ENCODE results near the gene MFAP2.

Gene MFAP2

GRCh38 chr1:17001760-17002523 lies 21.5 kb upstream of the MFAP2 start:
- no peaks in the 10 kb centered on the region for H3K4me1 ChIP-seq
- in situ Hi-C loops (cut with MboI; ENCODE audit: low sequenced_read_pairs) = no loop called here
- no peaks in the 10 kb centered on the region for H3K9me3 ChIP-seq
- H3K4me3 ChIP-seq = no peak overlapping the region
- H3K36me3 ChIP-seq (replicated peaks) = peaks cover 28% of the 10 kb centered on the region
- DNase-seq (ENCODE audit: low spot score in 2 of 2) = no peak
- no peaks in the 10 kb centered on the region for H3K27me3 ChIP-seq (ENCODE audit: low read depth)

- H3K27me3 ChIP-seq (ENCODE audit: low read depth) = no peaks in the 10 kb centered on the region
- no peaks in the 10 kb centered on the region for H3K9me3 ChIP-seq
- no peaks in the 10 kb centered on the region for H3K4me1 ChIP-seq
- H3K4me3 ChIP-seq = no peak overlapping the region
- in situ Hi-C loops (cut with MboI; ENCODE audit: low sequenced_read_pairs) = no loop called here
- peaks cover 33% of the 10 kb centered on the region for H3K36me3 ChIP-seq (replicated peaks)
- no peak for DNase-seq (ENCODE audit: low spot score in 2 of 2)
These were observed 19.4 kb upstream of the MFAP2 start for GRCh38 chr1:16999863-17000262.

GRCh38 chr1:16998589-16998988 lies 18.2 kb upstream of the MFAP2 start:
- DNase-seq (ENCODE audit: low spot score in 2 of 2) = peak in 1 of 2 experiments; percentile 2
- Histone ChIP-seq H3K9me3 (no peaks in the 10 kb centered on the region), H3K4me3 (no peak overlapping the region), H3K4me1 (no peaks in the 10 kb centered on the region), H3K36me3 (replicated peaks) (peaks cover 27% of the 10 kb centered on the region), H3K27me3 (ENCODE audit: low read depth) (no peaks in the 10 kb centered on the region)
- in situ Hi-C loops (cut with MboI; ENCODE audit: low sequenced_read_pairs) = no loop called here

- H3K9me3 ChIP-seq = no peaks in the 10 kb centered on the region
- DNase-seq (ENCODE audit: low spot score in 2 of 2) = no peak
- in situ Hi-C loops (cut with MboI; ENCODE audit: low sequenced_read_pairs) = no loop called here
- H3K27me3 ChIP-seq (ENCODE audit: low read depth) = no peaks in the 10 kb centered on the region
- no peaks in the 10 kb centered on the region for H3K4me1 ChIP-seq
- H3K36me3 ChIP-seq (replicated peaks) = peaks cover 17% of the 10 kb centered on the region
- no peak overlapping the region for H3K4me3 ChIP-seq
These were observed 16.4 kb upstream of the MFAP2 start for GRCh38 chr1:16996845-16997244.

GRCh38 chr1:16993521-16994038 lies 13.2 kb upstream of the MFAP2 start:
- in situ Hi-C loops (cut with MboI; ENCODE audit: low sequenced_read_pairs) = no loop called here
- Histone ChIP-seq H3K36me3 (replicated peaks) (peaks cover 14% of the 10 kb centered on the region), H3K27me3 (ENCODE audit: low read depth) (no peaks in the 10 kb centered on the region), H3K9me3 (no peaks in the 10 kb centered on the region), H3K4me1 (no peaks in the 10 kb centered on the region), H3K4me3 (no peak overlapping the region)
- no peak for DNase-seq (ENCODE audit: low spot score in 2 of 2)

GRCh38 chr1:16992675-16993074 lies 12.3 kb upstream of the MFAP2 start:
- H3K4me3 ChIP-seq = no peak overlapping the region
- no peaks in the 10 kb centered on the region for H3K4me1 ChIP-seq
- in situ Hi-C loops (cut with MboI; ENCODE audit: low sequenced_read_pairs) = no loop called here
- DNase-seq (ENCODE audit: low spot score in 2 of 2) = no peak
- no peaks in the 10 kb centered on the region for H3K27me3 ChIP-seq (ENCODE audit: low read depth)
- no peaks in the 10 kb centered on the region for H3K9me3 ChIP-seq
- H3K36me3 ChIP-seq (replicated peaks) = peaks cover 7% of the 10 kb centered on the region

GRCh38 chr1:16992102-16992501 lies 11.7 kb upstream of the MFAP2 start:
- in situ Hi-C loops (cut with MboI; ENCODE audit: low sequenced_read_pairs) = no loop called here
- Histone ChIP-seq H3K36me3 (replicated peaks) (peaks cover 7% of the 10 kb centered on the region), H3K4me1 (no peaks in the 10 kb centered on the region), H3K27me3 (ENCODE audit: low read depth) (no peaks in the 10 kb centered on the region), H3K9me3 (no peaks in the 10 kb centered on the region), H3K4me3 (no peak overlapping the region)
- DNase-seq (ENCODE audit: low spot score in 2 of 2) = no peak

GRCh38 chr1:16991571-16991970 lies 11.2 kb upstream of the MFAP2 start:
- Histone ChIP-seq H3K4me3 (no peak overlapping the region), H3K9me3 (no peaks in the 10 kb centered on the region), H3K36me3 (replicated peaks) (peaks cover 7% of the 10 kb centered on the region), H3K4me1 (no peaks in the 10 kb centered on the region), H3K27me3 (ENCODE audit: low read depth) (no peaks in the 10 kb centered on the region)
- no peak for DNase-seq (ENCODE audit: low spot score in 2 of 2)
- in situ Hi-C loops (cut with MboI; ENCODE audit: low sequenced_read_pairs) = no loop called here

- Histone ChIP-seq H3K9me3 (no peaks in the 10 kb centered on the region), H3K4me3 (no peak overlapping the region), H3K36me3 (replicated peaks) (peaks cover 2% of the 10 kb centered on the region; the same call in 1 of the 2 replicates), H3K4me1 (no peaks in the 10 kb centered on the region), H3K27me3 (ENCODE audit: low read depth) (no peaks in the 10 kb centered on the region)
- no peak for DNase-seq (ENCODE audit: low spot score in 2 of 2)
- in situ Hi-C loops (cut with MboI; ENCODE audit: low sequenced_read_pairs) = no loop called here
These were observed 9.4 kb upstream of the MFAP2 start for GRCh38 chr1:16989676-16990391.

- H3K9me3 ChIP-seq = no peaks in the 10 kb centered on the region
- in situ Hi-C loops (cut with MboI; ENCODE audit: low sequenced_read_pairs) = no loop called here
- peaks cover 2% of the 10 kb centered on the region; the same call in 1 of the 2 replicates for H3K36me3 ChIP-seq (replicated peaks)
- DNase-seq (ENCODE audit: low spot score in 2 of 2) = no peak
- no peaks in the 10 kb centered on the region for H3K4me1 ChIP-seq
- H3K27me3 ChIP-seq (ENCODE audit: low read depth) = no peaks in the 10 kb centered on the region
- no peak overlapping the region for H3K4me3 ChIP-seq
These were observed 7.8 kb upstream of the MFAP2 start for GRCh38 chr1:16988210-16988609.

GRCh38 chr1:16986962-16987361 lies 6.5 kb upstream of the MFAP2 start:
- Histone ChIP-seq H3K9me3 (no peaks in the 10 kb centered on the region), H3K4me1 (no peaks in the 10 kb centered on the region), H3K36me3 (replicated peaks) (peaks cover 2% of the 10 kb centered on the region; the same call in 1 of the 2 replicates), H3K27me3 (ENCODE audit: low read depth) (no peaks in the 10 kb centered on the region), H3K4me3 (no peak overlapping the region)
- in situ Hi-C loops (cut with MboI; ENCODE audit: low sequenced_read_pairs) = no loop called here
- DNase-seq (ENCODE audit: low spot score in 2 of 2) = peak in 1 of 2 experiments; percentile 53

- no peak for DNase-seq (ENCODE audit: low spot score in 2 of 2)
- Histone ChIP-seq H3K27me3 (ENCODE audit: low read depth) (no peaks in the 10 kb centered on the region), H3K9me3 (no peaks in the 10 kb centered on the region), H3K4me1 (no peaks in the 10 kb centered on the region), H3K36me3 (replicated peaks) (peaks cover 2% of the 10 kb centered on the region; the same call in 1 of the 2 replicates), H3K4me3 (no peak overlapping the region)
- in situ Hi-C loops (cut with MboI; ENCODE audit: low sequenced_read_pairs) = no loop called here
These were observed 6.1 kb upstream of the MFAP2 start for GRCh38 chr1:16986560-16986959.

GRCh38 chr1:16986113-16986512 lies 5.7 kb upstream of the MFAP2 start:
- Histone ChIP-seq H3K9me3 (no peaks in the 10 kb centered on the region), H3K4me1 (no peaks in the 10 kb centered on the region), H3K4me3 (no peak overlapping the region), H3K27me3 (ENCODE audit: low read depth) (no peaks in the 10 kb centered on the region), H3K36me3 (replicated peaks) (peaks cover 2% of the 10 kb centered on the region; the same call in 1 of the 2 replicates)
- in situ Hi-C loops (cut with MboI; ENCODE audit: low sequenced_read_pairs) = no loop called here
- DNase-seq (ENCODE audit: low spot score in 2 of 2) = no peak

- Histone ChIP-seq H3K36me3 (replicated peaks) (peaks cover 2% of the 10 kb centered on the region; the same call in 1 of the 2 replicates), H3K9me3 (no peaks in the 10 kb centered on the region), H3K4me1 (no peaks in the 10 kb centered on the region), H3K27me3 (ENCODE audit: low read depth) (no peaks in the 10 kb centered on the region), H3K4me3 (no peak overlapping the region)
- no peak for DNase-seq (ENCODE audit: low spot score in 2 of 2)
- in situ Hi-C loops (cut with MboI; ENCODE audit: low sequenced_read_pairs) = no loop called here
These were observed 4.3 kb upstream of the MFAP2 start for GRCh38 chr1:16984717-16985116.
